Spinal cord (tissue), 10 donors: Measurements from ENCODE around the gene BAIAP2. TPM values are rescaled to one million over a fixed set of nuclear protein-coding genes. Genes with fewer than 3 reads are reported as not detected.

Experiments
- DNase-seq, 6 donors: peaks; one replicate each; pipeline versions ENCODE4 v3.0.0 to v3.0.0-alpha.2; 2013 to 2015; ENCODE audit warnings: low spot score in 6 of 6, low read depth in 4 of 6
- H3K27ac ChIP-seq: one replicate; pipeline ENCODE4 v1.5.1; 2013; ENCODE audit warnings: low read depth, low read length, control low read depth
- H3K27me3 ChIP-seq: one replicate; pipeline ENCODE4 v1.6.1; 2013; ENCODE audit warnings: low read length; ENCODE audit not compliant: control insufficient read depth, insufficient read depth
- H3K36me3 ChIP-seq: one replicate; pipeline ENCODE4 v1.6.1; 2013; ENCODE audit warnings: low read length; ENCODE audit not compliant: control insufficient read depth, insufficient read depth
- H3K4me1 ChIP-seq: one replicate; pipeline ENCODE4 v1.6.1; 2013; ENCODE audit warnings: low read length; ENCODE audit not compliant: control insufficient read depth, insufficient read depth
- H3K4me3 ChIP-seq: one replicate; pipeline ENCODE4 v1.5.1; 2013; ENCODE audit warnings: low read depth, low read length, control low read depth
- H3K9me3 ChIP-seq: one replicate; pipeline ENCODE4 v1.6.1; 2013; ENCODE audit warnings: low read length; ENCODE audit not compliant: control insufficient read depth, insufficient read depth
- WGBS: methylation state at CpG from one replicate; pipeline ENCODE4 v1.1.5; 2013; ENCODE audit warnings: missing lambda C conversion rate; ENCODE audit not compliant: insufficient coverage; 5-methylcytosine and 5-hydroxymethylcytosine counted together
- polyA plus RNA-seq, 2 donors: library from polyadenylated mRNA; unstranded; fragments of 120-200 nt; gene quantifications; one replicate each; pipeline ENCODE4 v1.2.1, GENCODE V29; 2013; ENCODE audit not compliant: insufficient read length in 2 of 2
- total RNA-seq, 2 donors: library from RNA; depleted of rRNA in 1 of 2; stranded (reverse); fragments of 120-200 nt in 1 of 2; fragments of >200 nt in 1 of 2; gene quantifications; one replicate each; pipeline versions ENCODE4 v1.2.3 to v1.2.4, GENCODE V29; 2013 to 2014
- donor health status: healthy.

The BAIAP2 gene
- total and polyA plus RNA-seq, 4 donors: 16.8 to 55.6 (median 37.8) TPM

DNA sequence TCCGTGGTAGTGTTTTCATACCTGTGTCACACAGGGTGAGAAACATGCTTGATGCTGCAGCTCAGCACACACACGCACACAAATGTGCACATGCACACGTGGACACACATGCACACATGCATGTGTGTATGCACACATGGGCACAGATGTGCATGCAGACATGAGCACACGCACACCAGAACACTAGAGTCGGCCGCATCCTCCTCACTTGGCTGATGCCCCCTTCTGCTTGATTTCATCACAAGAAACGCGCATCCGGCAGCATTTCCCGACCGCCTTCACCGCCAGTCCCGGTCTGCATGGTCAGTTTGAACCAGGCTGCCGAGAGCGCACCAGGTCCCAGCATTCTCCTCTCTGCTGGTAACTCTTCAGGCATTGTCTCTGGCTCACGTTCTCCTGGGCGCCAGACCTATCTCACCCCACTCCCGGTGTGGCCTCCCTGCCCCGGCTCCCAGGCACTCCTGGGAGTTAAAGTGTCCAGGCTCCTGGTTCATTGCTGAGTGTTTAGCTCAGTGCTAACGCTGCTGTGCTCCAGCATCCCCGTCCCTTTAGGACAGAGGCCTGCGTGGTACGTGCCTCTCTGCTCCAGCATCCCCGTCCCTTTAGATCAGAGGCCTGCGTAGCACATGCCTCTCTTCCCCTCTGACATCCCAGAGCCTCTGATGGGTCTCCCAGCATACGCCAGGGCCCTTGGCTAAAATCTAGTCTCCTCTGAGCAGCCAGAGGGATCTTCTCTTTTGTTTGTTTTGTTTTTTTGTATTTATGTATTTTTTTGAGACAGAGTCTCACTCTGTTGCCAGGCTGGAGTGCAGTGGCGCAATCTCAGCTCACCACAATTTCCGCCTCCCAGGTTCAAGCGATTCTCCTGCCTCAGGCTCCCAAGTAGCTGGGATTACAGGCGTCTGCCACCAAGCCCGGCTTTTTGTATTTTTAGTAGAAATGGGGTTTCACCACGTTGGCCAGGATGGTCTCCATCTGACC, 16.0 kb downstream of the BAIAP2 start:
- no peak overlapping the region for H3K27ac ChIP-seq
- no peak for DNase-seq
- peaks cover 52% of the 10 kb centered on the region for H3K36me3 ChIP-seq
- 88% methylated on average over 31 of the region's 32 CpGs for WGBS
- H3K9me3 ChIP-seq: no peaks in the 10 kb centered on the region
- no peaks in the 10 kb centered on the region for H3K27me3 ChIP-seq
- H3K4me3 ChIP-seq: no peak overlapping the region
- peaks cover 76% of the 10 kb centered on the region for H3K4me1 ChIP-seq

DNA sequence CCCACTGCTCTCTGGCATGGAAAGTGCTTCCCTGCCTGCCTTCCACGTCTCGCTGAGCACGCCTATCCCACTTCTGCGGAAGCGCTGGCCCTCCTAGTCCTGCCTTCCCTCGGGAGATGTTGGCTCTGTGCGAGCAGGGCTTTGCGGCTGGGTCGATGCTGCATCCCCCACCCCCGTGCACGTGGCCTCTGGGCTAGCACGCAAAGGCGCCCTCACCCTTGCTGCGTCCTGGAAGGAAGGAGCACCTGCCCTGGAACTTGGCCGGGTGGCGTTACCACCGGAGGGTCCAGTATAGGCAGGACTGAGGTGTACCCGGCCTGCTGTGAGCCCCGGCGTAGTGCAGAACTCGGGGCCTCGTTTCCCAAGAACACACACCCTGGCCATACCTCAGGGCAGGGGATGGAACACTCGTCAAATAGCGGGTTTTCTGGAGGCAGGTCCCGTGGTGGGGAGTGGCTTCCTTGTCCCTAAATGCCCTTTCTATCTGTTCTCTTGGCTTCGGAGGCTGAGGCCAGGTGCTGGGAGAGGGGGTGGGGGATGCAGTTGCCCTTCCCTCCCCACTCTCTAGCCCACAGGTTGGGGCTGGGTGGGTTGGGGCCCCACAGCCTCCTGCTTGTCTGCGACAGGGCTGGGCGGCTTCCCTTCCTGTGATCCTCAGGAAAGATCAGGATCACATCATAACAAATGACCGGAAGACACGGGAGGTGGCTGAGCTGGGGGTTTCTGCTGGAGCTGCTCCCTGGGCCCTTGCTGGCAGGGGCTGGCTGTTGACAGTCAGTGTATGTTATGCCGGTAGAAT, 17.4 kb downstream of the BAIAP2 start:
- DNase-seq: no peak
- Histone ChIP-seq H3K4me3 (no peak overlapping the region), H3K27me3 (no peaks in the 10 kb centered on the region), H3K27ac (no peak overlapping the region), H3K4me1 (peaks cover 73% of the 10 kb centered on the region), H3K36me3 (peaks cover 49% of the 10 kb centered on the region), H3K9me3 (no peaks in the 10 kb centered on the region)
- WGBS: 49% methylated on average over 23 of the region's 31 CpGs

DNA sequence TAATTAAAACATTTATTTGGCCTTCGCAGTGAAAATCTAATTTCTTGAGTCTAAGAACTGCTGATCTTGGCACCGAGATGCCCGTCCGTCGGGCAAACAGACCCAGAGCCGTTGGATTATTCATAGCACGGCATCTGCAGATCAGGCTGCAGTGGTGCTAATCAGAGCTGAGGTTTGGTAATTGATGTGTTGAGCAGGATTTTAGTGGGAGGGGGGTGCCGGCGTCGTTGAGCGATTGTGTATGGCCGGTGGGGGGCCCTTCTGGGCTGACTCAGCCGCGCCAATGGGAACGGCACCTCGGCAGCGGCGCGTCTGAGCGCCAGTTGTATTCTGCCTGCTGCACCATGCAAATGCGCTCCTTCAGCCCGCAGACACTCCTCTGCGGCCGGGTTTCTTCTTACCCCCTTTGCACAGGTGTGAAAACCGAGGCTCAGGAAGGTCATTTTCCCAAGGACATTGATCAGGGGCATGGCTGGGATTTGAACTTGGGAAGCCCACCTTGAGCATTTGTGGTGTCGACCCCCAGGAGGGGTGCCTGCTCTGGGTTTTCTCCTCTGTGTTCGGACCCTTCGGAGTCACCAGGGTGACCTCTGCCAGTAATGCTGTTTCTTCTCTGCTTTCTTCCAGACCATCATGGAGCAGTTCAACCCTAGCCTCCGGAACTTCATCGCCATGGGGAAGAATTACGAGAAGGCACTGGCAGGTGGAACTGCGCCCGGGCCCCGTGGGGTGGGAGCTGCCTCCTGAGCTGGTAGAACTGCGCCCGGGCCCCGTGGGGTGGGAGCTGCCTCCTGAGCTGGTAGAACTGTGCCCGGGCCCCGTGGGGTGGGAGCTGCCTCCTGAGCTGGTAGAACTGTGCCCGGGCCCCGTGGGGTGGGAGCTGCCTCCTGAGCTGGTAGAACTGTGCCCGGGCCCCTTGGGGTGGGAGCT, 18.4 kb downstream of the BAIAP2 start:
- H3K4me3 ChIP-seq: no peak overlapping the region
- 26% methylated on average over 27 of the region's 42 CpGs for WGBS
- no peaks in the 10 kb centered on the region for H3K27me3 ChIP-seq
- peak in 2 of 6 donors; percentile 80 to 86 for DNase-seq
- peaks cover 57% of the 10 kb centered on the region for H3K36me3 ChIP-seq
- no peaks in the 10 kb centered on the region for H3K9me3 ChIP-seq
- no peak overlapping the region for H3K27ac ChIP-seq
- peaks cover 68% of the 10 kb centered on the region for H3K4me1 ChIP-seq

DNA sequence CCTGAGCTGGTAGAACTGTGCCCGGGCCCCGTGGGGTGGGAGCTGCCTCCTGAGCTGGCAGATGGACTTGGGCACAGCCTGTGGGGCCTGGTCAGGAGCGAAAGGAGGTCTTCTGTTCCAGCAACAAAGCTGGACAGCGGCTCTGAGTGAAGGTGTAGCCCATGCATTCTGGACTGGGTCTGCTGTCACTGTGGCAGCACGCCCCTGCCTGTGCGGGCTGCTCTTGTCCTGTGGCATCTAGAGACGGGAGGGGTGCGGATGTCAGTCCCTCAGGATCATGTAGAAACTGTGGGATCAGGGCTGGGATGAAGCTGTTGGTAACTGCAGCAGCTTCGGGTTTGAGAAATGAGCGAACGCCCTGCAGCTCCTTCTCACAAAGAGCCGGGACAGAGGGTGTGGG, 19.4 kb downstream of the BAIAP2 start:
- H3K36me3 ChIP-seq: peaks cover 61% of the 10 kb centered on the region
- H3K27ac ChIP-seq: no peak overlapping the region
- H3K4me3 ChIP-seq: no peak overlapping the region
- H3K9me3 ChIP-seq: no peaks in the 10 kb centered on the region
- no peaks in the 10 kb centered on the region for H3K27me3 ChIP-seq
- no peak for DNase-seq
- WGBS: 88% methylated on average over 8 of the region's 12 CpGs
- peaks cover 58% of the 10 kb centered on the region for H3K4me1 ChIP-seq

DNA sequence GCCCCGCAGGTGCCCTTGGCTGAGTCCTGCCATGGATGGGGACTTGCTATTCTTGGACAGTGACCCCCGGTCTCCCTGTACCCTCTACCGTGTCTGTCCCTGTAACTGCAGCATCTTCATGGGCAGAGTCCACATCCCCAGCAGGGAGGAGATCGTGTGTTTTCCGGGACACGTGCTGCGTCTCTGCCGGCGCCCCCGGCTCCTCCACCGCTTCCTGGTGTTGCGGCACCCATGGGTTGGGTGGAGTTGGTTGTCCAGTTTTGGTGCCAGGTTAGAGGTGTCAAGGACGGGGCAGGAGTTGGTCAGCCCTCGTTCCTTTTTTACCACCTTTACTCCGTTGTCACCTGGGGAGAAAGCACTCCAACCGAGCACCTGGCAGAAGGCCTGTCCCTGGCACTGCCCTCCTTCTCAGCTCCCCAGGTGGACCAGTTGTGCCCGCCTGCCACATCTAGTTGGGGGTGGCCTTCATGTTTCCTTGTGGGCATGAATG, 20.0 kb downstream of the BAIAP2 start:
- Histone ChIP-seq H3K27ac (no peak overlapping the region), H3K27me3 (no peaks in the 10 kb centered on the region), H3K9me3 (no peaks in the 10 kb centered on the region), H3K4me1 (peaks cover 51% of the 10 kb centered on the region), H3K36me3 (peaks cover 63% of the 10 kb centered on the region), H3K4me3 (no peak overlapping the region)
- no peak for DNase-seq
- 96% methylated on average over 17 of the region's 17 CpGs for WGBS

GRCh38 chr17:81056312-81056711, 21.4 kb downstream of the BAIAP2 start:
- Histone ChIP-seq H3K36me3 (peaks cover 55% of the 10 kb centered on the region), H3K4me3 (no peak overlapping the region), H3K9me3 (no peaks in the 10 kb centered on the region), H3K4me1 (peaks cover 39% of the 10 kb centered on the region), H3K27me3 (no peaks in the 10 kb centered on the region), H3K27ac (no peak overlapping the region)
- 91% methylated on average over 18 of the region's 19 CpGs for WGBS
- no peak for DNase-seq

DNA sequence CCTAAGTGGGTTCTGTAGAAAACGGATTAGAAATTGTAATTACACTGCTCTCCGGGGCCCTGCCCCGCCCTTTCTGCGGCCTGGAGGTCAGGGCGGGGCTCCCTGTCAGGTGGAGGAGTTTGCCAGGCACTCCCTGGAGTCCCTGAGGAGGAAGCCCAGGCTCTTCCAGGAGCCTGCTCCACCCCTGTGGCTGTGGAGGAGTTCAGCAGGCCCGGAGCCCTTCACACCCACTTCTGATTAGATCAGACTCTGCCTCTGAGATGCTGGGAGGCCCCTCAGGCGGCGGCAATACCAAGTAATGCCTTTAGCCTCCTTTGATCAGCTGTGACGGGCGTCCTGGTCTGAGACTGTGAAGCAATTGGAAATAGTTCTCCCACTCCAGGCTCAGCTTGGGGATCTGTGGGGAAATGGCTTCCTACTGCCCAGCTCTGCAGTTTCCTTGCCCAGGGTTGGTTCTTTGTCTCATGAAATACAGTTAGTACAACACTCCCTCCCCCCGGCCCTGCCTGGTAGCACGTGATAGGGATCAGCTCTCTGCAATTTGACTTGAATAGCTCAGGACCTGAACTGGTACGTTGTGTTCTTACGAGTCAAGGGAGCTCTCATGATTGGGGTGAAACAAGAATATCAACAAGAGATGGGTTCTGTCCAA, 22.3 kb downstream of the BAIAP2 start:
- peaks cover 52% of the 10 kb centered on the region for H3K36me3 ChIP-seq
- H3K27me3 ChIP-seq: no peaks in the 10 kb centered on the region
- H3K4me1 ChIP-seq: peaks cover 33% of the 10 kb centered on the region
- 44% methylated on average over 13 of the region's 14 CpGs for WGBS
- peak in 2 of 6 donors; percentile 70 to 72 for DNase-seq
- H3K4me3 ChIP-seq: no peak overlapping the region
- H3K27ac ChIP-seq: peak overlapping the region; percentile 45
- H3K9me3 ChIP-seq: no peaks in the 10 kb centered on the region

GRCh38 chr17:81057777-81058176, 22.8 kb downstream of the BAIAP2 start:
- Histone ChIP-seq H3K36me3 (peaks cover 50% of the 10 kb centered on the region), H3K9me3 (no peaks in the 10 kb centered on the region), H3K4me1 (peaks cover 31% of the 10 kb centered on the region), H3K4me3 (no peak overlapping the region), H3K27me3 (no peaks in the 10 kb centered on the region), H3K27ac (peak overlapping the region; percentile 45)
- no CpG with 5 or more reads among the region's 12 CpGs for WGBS
- no peak for DNase-seq
